CD8-positive, alpha-beta memory T cell (primary cell): ENCODE results near the gene EPB41L1. TPM values are rescaled to one million over a fixed set of nuclear protein-coding genes. Genes with fewer than 3 reads are reported as not detected.

Source experiments
- CTCF ChIA-PET: fragments of 350-600 bp; sonication (Branson Sonifier 250); formaldehyde crosslinking; loops from one replicate; lab custom pipeline; 2021; ENCODE audit warnings: antibody characterized with exemption; lab: Charles Lee
- POLR2A ChIA-PET: fragments of 350-600 bp; sonication (Branson Sonifier 250); formaldehyde crosslinking; loops from one replicate; lab custom pipeline; 2021; ENCODE audit warnings: antibody characterized with exemption; lab: Charles Lee
- DNase-seq, 5 donors: peaks; one replicate each; pipeline versions ENCODE4 v3.0.0 to v3.0.0-alpha.2; 2020 to 2022; ENCODE audit warnings: mixed read lengths in 1 of 5
- H3K27ac ChIP-seq: one replicate; pipeline ENCODE4 v1.7.0; 2013; ENCODE audit warnings: low read depth, mild to moderate bottlenecking, low read length, moderate library complexity
- H3K27me3 ChIP-seq: 2 replicates; pipeline ENCODE4 v1.7.0; 2013; ENCODE audit warnings: low read length, mild to moderate bottlenecking; ENCODE audit not compliant: insufficient read depth, poor library complexity, severe bottlenecking
- H3K36me3 ChIP-seq: 2 replicates; pipeline ENCODE4 v1.7.0; 2013; ENCODE audit warnings: mild to moderate bottlenecking, low read length, moderate library complexity; ENCODE audit not compliant: insufficient read depth
- H3K4me1 ChIP-seq: 2 replicates; pipeline ENCODE4 v1.7.0; 2013; ENCODE audit warnings: mild to moderate bottlenecking, low read length, moderate library complexity; ENCODE audit not compliant: insufficient read depth
- H3K4me3 ChIP-seq: 2 replicates; pipeline ENCODE4 v1.7.0; 2013; ENCODE audit warnings: mild to moderate bottlenecking, low read length
- H3K9me3 ChIP-seq: 2 replicates; pipeline ENCODE4 v1.7.0; 2013; ENCODE audit warnings: mild to moderate bottlenecking, low read length
- H3K27ac Mint-ChIP-seq, 8 donors: one replicate each; pipeline ENCODE4 v1.8.0; 2020 to 2021; ENCODE audit warnings: mixed read lengths in 8 of 8, mild to moderate bottlenecking in 6 of 8, inconsistent platforms in 3 of 8, moderate library complexity in 3 of 8
- H3K27me3 Mint-ChIP-seq, 2 donors: one replicate each; pipeline ENCODE4 v1.8.0; 2020 to 2021; ENCODE audit warnings: mixed read lengths in 2 of 2, mild to moderate bottlenecking in 1 of 2, moderate library complexity in 1 of 2
- H3K36me3 Mint-ChIP-seq, 3 donors: one replicate each; pipeline ENCODE4 v1.8.0; 2020 to 2021; ENCODE audit warnings: mixed read lengths in 3 of 3, inconsistent platforms in 1 of 3, mild to moderate bottlenecking in 1 of 3
- H3K4me1 Mint-ChIP-seq, 3 donors: one replicate each; pipeline ENCODE4 v1.8.0; 2020 to 2021; ENCODE audit warnings: mixed read lengths in 3 of 3, inconsistent platforms in 1 of 3, mild to moderate bottlenecking in 1 of 3
- H3K4me3 Mint-ChIP-seq, 7 donors: one replicate each; pipeline ENCODE4 v1.8.0; 2020 to 2021; ENCODE audit warnings: mixed read lengths in 7 of 7, mild to moderate bottlenecking in 6 of 7, moderate library complexity in 4 of 7, inconsistent platforms in 2 of 7
- H3K9me3 Mint-ChIP-seq, 5 donors: one replicate each; pipeline ENCODE4 v1.8.0; 2020 to 2022; ENCODE audit warnings: mixed read lengths in 5 of 5, mild to moderate bottlenecking in 3 of 5, moderate library complexity in 2 of 5, inconsistent platforms in 1 of 5
- polyA plus RNA-seq: library from polyadenylated mRNA; unstranded; fragments of 300-500 nt; fragmentation: Illumina TruSeq; gene quantifications from one replicate; pipeline ENCODE4 v1.2.3, GENCODE V29; 2021
- total RNA-seq, 2 experiments: library from RNA; stranded (reverse); gene quantifications; one replicate each; pipeline ENCODE4 v1.2.3, GENCODE V29; 2021

Gene EPB41L1
- total and polyA plus RNA-seq, 3 experiments from 2014 or later = 0.29 to 0.35 TPM; not detected in 1

DNA sequence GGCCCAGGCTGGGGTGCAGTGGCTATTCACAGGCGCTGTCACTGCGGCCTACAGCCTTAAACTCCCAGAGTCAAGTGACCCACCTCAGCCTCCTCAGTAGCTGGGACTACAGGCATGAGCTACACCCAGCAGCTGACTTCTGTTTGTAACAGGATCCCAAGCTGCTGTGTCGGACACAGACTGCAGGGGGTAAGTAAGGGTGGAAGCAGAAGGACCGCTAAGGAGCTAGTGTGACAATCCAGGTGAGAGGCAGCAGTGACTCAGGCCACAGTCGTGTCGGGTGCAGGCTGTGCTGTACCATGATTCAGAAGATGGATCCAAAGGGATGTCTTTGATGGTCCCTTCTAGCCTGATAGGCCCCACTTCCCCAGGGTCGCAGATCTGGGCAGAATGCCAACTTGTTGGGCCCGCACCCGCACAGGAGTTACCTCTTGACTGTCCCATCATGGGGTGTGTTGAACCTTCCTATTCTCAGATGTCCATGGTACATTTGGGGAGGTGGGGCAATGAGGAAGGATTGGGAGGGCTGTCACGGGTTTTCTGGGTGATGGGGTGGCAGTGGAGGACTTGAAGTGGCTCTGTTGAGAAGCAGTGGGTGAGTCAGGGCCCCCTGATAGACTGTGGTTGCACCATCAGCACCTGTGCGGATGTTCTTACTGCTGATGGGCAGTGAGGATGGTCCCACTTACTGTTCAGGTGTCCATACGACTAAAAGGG, 107.0 kb downstream of the EPB41L1 start:
- H3K4me1 ChIP-seq = no peaks in the 10 kb centered on the region
- Mint-ChIP-seq H3K36me3 (peaks cover 0 to 12% (median 0%) of the 10 kb centered on the region in 3 donors), H3K4me1 (no peaks in the 10 kb centered on the region), H3K27me3 (peaks cover 0 to 3% of the 10 kb centered on the region in 2 donors), H3K4me3 (no peak overlapping the region), H3K27ac (peak overlapping the region in 1 of 8 donors; percentile 26), H3K9me3 (no peaks in the 10 kb centered on the region)
- ChIA-PET POLR2A (no interaction called here), CTCF (no interaction called here)
- no peak overlapping the region for H3K4me3 ChIP-seq
- H3K36me3 ChIP-seq = peaks cover 5% of the 10 kb centered on the region
- DNase-seq = no peak
- H3K9me3 ChIP-seq = no peaks in the 10 kb centered on the region
- no peaks in the 10 kb centered on the region for H3K27me3 ChIP-seq
- H3K27ac ChIP-seq = no peak overlapping the region

DNA sequence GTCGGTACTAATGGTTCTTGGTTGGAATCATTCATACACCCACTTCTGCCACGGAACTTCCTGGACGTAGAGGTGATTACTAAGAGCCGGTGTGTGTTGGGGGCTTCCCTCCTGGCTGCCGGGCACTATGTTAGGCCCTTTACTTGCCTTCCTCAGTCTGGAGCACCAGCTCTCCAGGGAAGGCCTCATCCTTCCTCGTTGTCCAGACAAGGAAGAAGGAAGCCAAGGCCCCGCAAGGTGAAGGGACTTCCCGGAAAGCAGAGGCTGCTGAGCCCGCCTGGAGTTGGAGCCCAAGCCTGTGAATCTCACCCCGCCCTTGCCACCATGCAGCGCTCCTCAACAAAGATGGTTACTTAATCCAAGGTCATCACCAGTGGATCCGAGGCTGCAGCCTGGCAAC, 107.9 kb downstream of the EPB41L1 start:
- Mint-ChIP-seq H3K4me1 (no peaks in the 10 kb centered on the region), H3K27me3 (peaks cover 0 to 3% of the 10 kb centered on the region in 2 donors), H3K36me3 (peaks cover 0 to 4% (median 0%) of the 10 kb centered on the region in 3 donors), H3K9me3 (no peaks in the 10 kb centered on the region), H3K4me3 (no peak overlapping the region), H3K27ac (no peak overlapping the region)
- Histone ChIP-seq H3K9me3 (no peaks in the 10 kb centered on the region), H3K27ac (no peak overlapping the region), H3K4me1 (no peaks in the 10 kb centered on the region), H3K36me3 (no peaks in the 10 kb centered on the region), H3K4me3 (no peak overlapping the region), H3K27me3 (no peaks in the 10 kb centered on the region)
- ChIA-PET POLR2A (no interaction called here), CTCF (no interaction called here)
- no peak for DNase-seq

- H3K9me3 Mint-ChIP-seq = no peaks in the 10 kb centered on the region
- Histone ChIP-seq H3K4me3 (no peak overlapping the region), H3K27me3 (no peaks in the 10 kb centered on the region), H3K9me3 (no peaks in the 10 kb centered on the region), H3K36me3 (no peaks in the 10 kb centered on the region), H3K27ac (no peak overlapping the region), H3K4me1 (no peaks in the 10 kb centered on the region)
- DNase-seq = no peak
- H3K27ac Mint-ChIP-seq = no peak overlapping the region
- H3K4me1 Mint-ChIP-seq = no peaks in the 10 kb centered on the region
- no peaks in the 10 kb centered on the region for H3K36me3 Mint-ChIP-seq
- H3K4me3 Mint-ChIP-seq = no peak overlapping the region
- peaks cover 0 to 9% of the 10 kb centered on the region in 2 donors for H3K27me3 Mint-ChIP-seq
- POLR2A ChIA-PET = no interaction called here
- CTCF ChIA-PET = no interaction called here
These were observed 110.1 kb downstream of the EPB41L1 start for GRCh38 chr20:36264426-36265246.

GRCh38 chr20:36266189-36266588, 111.6 kb downstream of the EPB41L1 start:
- Histone ChIP-seq H3K4me3 (no peak overlapping the region), H3K27ac (no peak overlapping the region), H3K4me1 (no peaks in the 10 kb centered on the region), H3K9me3 (no peaks in the 10 kb centered on the region), H3K27me3 (no peaks in the 10 kb centered on the region), H3K36me3 (no peaks in the 10 kb centered on the region)
- POLR2A ChIA-PET = no interaction called here
- H3K4me3 Mint-ChIP-seq = no peak overlapping the region
- no peak overlapping the region for H3K27ac Mint-ChIP-seq
- no peak for DNase-seq
- H3K9me3 Mint-ChIP-seq = no peaks in the 10 kb centered on the region
- no peaks in the 10 kb centered on the region for H3K4me1 Mint-ChIP-seq
- H3K36me3 Mint-ChIP-seq = no peaks in the 10 kb centered on the region
- H3K27me3 Mint-ChIP-seq = peaks cover 0 to 9% of the 10 kb centered on the region in 2 donors
- CTCF ChIA-PET = no interaction called here

- H3K4me1 Mint-ChIP-seq = no peaks in the 10 kb centered on the region
- H3K27me3 Mint-ChIP-seq = peaks cover 3 to 9% of the 10 kb centered on the region in 2 donors
- DNase-seq = no peak
- H3K27ac Mint-ChIP-seq = no peak overlapping the region
- Histone ChIP-seq H3K4me3 (no peak overlapping the region), H3K27me3 (no peaks in the 10 kb centered on the region), H3K4me1 (no peaks in the 10 kb centered on the region), H3K9me3 (no peaks in the 10 kb centered on the region), H3K27ac (no peak overlapping the region), H3K36me3 (no peaks in the 10 kb centered on the region)
- H3K4me3 Mint-ChIP-seq = no peak overlapping the region
- CTCF ChIA-PET = no interaction called here
- POLR2A ChIA-PET = interaction anchor here (0.6 kb wide), 1 partner anchor 21 kb away, joined by 3 read pairs; no protein-coding TSS in a partner anchor
- H3K9me3 Mint-ChIP-seq = no peaks in the 10 kb centered on the region
- H3K36me3 Mint-ChIP-seq = no peaks in the 10 kb centered on the region
These were observed 113.3 kb downstream of the EPB41L1 start for GRCh38 chr20:36267605-36268381.

- Mint-ChIP-seq H3K4me1 (no peaks in the 10 kb centered on the region), H3K9me3 (no peaks in the 10 kb centered on the region), H3K36me3 (no peaks in the 10 kb centered on the region), H3K4me3 (no peak overlapping the region), H3K27ac (no peak overlapping the region), H3K27me3 (peaks cover 9 to 10% of the 10 kb centered on the region in 2 donors)
- no peak overlapping the region for H3K27ac ChIP-seq
- no peaks in the 10 kb centered on the region for H3K27me3 ChIP-seq
- H3K4me3 ChIP-seq = no peak overlapping the region
- H3K9me3 ChIP-seq = no peaks in the 10 kb centered on the region
- ChIA-PET POLR2A (interaction anchor here (0.6 kb wide), 1 partner anchor 22 kb away, joined by 3 read pairs; no protein-coding TSS in a partner anchor), CTCF (no interaction called here)
- no peak for DNase-seq
- no peaks in the 10 kb centered on the region for H3K36me3 ChIP-seq
- H3K4me1 ChIP-seq = no peaks in the 10 kb centered on the region
These were observed 114.2 kb downstream of the EPB41L1 start for GRCh38 chr20:36268440-36269342.

GRCh38 chr20:36269507-36269906, 115.0 kb downstream of the EPB41L1 start:
- H3K27ac Mint-ChIP-seq = no peak overlapping the region
- no peaks in the 10 kb centered on the region for H3K36me3 ChIP-seq
- POLR2A ChIA-PET = no interaction called here
- CTCF ChIA-PET = no interaction called here
- H3K27ac ChIP-seq = no peak overlapping the region
- H3K4me3 ChIP-seq = no peak overlapping the region
- no peaks in the 10 kb centered on the region for H3K4me1 ChIP-seq
- H3K9me3 ChIP-seq = no peaks in the 10 kb centered on the region
- no peak for DNase-seq
- H3K4me3 Mint-ChIP-seq = no peak overlapping the region
- no peaks in the 10 kb centered on the region for H3K27me3 ChIP-seq
- no peaks in the 10 kb centered on the region for H3K9me3 Mint-ChIP-seq
- H3K4me1 Mint-ChIP-seq = no peaks in the 10 kb centered on the region
- peaks cover 13 to 15% of the 10 kb centered on the region in 2 donors for H3K27me3 Mint-ChIP-seq
- no peaks in the 10 kb centered on the region for H3K36me3 Mint-ChIP-seq
